ENCODE data around the gene SP110. TPM values are rescaled to one million over a fixed set of nuclear protein-coding genes. Genes with fewer than 3 reads are reported as not detected.

SP110 gene
- total RNA-seq, 2 donors from 2014 or later = 10.8 to 11.6 TPM

DNA sequence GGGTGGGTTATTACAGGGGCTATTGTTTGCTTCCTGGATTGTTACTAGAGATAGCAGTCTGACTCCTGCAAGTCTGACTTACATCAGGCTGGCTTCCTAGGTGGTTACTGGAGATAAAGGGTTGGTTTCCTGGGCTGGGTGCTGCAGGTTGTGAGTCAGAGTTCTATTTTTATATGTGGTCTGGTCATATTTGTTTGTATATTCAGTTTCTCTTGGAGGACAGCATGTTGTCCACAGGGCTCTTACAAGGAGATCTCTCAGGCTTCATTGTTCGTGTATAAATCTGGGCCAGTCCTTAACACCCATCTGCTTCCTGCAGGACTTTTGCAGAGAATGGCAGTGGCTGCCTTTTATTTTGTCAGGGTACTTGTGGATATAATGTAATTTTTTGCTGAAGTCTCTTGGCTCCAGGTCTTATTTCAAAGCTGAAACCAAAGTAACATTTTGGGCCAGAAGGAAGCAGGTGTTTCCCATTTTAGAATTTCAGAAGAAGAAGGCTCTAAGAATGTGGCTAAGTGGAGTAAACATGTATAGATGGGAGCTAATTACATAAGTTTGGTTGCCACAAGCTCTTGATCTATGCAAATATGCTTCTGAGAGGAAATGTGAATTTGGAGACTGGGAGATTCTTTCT lies 85.2 kb downstream of the SP110 start:
- H3K4me3 ChIP-seq = no peak overlapping the region
- H3K36me3 ChIP-seq = no peaks in the 10 kb centered on the region
- H3K27me3 ChIP-seq = no peaks in the 10 kb centered on the region
- DNase-seq = no peak
- intact Hi-C loops (cut with DNase I) = no loop called here
- no peaks in the 10 kb centered on the region for H3K9me3 ChIP-seq
- no peaks in the 10 kb centered on the region for H3K4me1 ChIP-seq
- H3K27ac ChIP-seq = peak overlapping the region; percentile 27
- no peak overlapping the region for H3K9ac ChIP-seq (ENCODE audit: low read depth in 2 of 2, low read length in 2 of 2)
- TF ChIP-seq, protein P1, sequence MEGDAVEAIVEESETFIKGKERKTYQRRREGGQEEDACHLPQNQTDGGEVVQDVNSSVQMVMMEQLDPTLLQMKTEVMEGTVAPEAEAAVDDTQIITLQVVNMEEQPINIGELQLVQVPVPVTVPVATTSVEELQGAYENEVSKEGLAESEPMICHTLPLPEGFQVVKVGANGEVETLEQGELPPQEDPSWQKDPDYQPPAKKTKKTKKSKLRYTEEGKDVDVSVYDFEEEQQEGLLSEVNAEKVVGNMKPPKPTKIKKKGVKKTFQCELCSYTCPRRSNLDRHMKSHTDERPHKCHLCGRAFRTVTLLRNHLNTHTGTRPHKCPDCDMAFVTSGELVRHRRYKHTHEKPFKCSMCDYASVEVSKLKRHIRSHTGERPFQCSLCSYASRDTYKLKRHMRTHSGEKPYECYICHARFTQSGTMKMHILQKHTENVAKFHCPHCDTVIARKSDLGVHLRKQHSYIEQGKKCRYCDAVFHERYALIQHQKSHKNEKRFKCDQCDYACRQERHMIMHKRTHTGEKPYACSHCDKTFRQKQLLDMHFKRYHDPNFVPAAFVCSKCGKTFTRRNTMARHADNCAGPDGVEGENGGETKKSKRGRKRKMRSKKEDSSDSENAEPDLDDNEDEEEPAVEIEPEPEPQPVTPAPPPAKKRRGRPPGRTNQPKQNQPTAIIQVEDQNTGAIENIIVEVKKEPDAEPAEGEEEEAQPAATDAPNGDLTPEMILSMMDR (IDR thresholded peaks at IDR 0.05) = no peak

DNA sequence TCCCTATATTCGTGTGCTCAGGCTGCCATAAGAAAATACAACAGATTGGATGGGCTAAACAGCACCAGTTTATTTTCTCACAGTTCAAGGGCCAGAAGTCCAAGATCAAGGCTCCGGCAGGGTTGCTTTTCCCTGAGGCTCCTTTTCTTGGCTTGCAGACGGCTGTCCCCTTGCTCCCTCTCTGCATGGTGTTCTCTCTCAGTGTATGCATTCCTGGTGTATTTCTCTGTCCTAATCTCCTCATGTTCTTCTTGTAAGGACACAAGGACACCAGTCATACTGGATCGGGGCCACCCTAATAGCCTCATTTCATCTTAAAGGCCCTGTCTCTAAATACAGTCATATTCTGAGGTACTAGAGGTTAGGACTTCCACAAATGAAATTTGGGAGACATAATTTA lies 88.4 kb downstream of the SP110 start:
- H3K4me1 ChIP-seq = no peaks in the 10 kb centered on the region
- H3K9ac ChIP-seq (ENCODE audit: low read depth in 2 of 2, low read length in 2 of 2) = no peak overlapping the region
- intact Hi-C loops (cut with DNase I) = no loop called here
- H3K36me3 ChIP-seq = no peaks in the 10 kb centered on the region
- no peak overlapping the region for H3K4me3 ChIP-seq
- H3K9me3 ChIP-seq = no peaks in the 10 kb centered on the region
- H3K27me3 ChIP-seq = no peaks in the 10 kb centered on the region
- DNase-seq = no peak
- peak overlapping the region; percentile 11 for H3K27ac ChIP-seq
- TF ChIP-seq, protein P1 (IDR thresholded peaks at IDR 0.05) = no peak

DNA sequence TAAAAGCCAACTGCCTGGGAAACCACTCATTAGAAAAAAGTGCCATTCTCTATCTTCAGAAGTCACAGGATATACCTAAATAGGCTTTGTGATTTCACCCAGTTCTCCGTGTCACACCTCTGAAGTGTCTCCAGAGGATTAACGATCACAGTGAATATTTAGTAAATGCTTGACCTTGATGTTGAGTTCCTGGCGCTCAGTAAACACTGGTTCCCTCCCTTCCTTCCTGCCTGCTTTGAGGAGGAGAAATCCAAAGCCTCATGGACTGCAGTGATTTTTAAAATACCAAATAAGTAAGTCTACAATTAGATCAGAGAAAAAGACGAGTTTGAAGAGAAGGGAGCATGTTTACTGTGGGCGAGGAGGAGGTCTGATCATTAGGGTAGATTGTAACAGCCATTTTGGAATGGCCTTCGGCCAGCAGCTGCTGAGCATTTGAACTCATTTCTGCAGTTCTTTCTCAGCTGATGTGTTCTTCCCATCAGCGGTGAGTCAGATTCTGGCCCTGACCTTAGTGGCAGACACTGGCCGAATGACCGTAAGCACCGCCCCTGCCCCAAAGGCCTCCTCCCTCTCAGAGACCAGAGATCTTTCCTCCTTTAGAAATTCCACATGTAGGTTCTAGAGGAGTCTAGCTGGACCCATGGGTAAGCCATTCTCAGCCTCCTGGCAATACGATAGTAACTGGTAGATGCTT lies 89.0 kb downstream of the SP110 start:
- TF ChIP-seq, protein P1 (IDR thresholded peaks at IDR 0.05) = no peak
- intact Hi-C loops (cut with DNase I) = no loop called here
- Histone ChIP-seq H3K9ac (ENCODE audit: low read depth in 2 of 2, low read length in 2 of 2) (no peak overlapping the region), H3K9me3 (no peaks in the 10 kb centered on the region), H3K4me3 (no peak overlapping the region), H3K36me3 (no peaks in the 10 kb centered on the region), H3K27me3 (no peaks in the 10 kb centered on the region), H3K4me1 (no peaks in the 10 kb centered on the region), H3K27ac (peak overlapping the region; percentile 11)
- peak; percentile 38 for DNase-seq

DNA sequence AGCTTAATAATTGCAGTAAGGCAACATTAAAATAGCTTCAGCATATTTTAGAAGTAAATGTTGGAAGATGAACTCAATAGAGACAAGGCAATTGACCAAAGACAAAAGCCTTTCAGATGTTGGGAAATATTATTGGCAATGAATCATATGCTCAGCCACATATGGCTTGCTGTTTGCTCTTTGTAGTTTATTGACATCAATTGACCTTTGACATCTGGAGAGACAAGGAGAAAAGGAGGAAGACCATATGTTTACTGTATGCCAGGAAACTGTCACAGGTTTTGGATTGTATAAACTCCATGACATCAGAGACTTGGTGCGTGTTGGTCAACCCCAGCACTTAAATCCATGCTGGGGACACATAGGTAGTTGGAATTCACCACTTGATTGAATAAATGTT lies 90.4 kb downstream of the SP110 start:
- Histone ChIP-seq H3K9ac (ENCODE audit: low read depth in 2 of 2, low read length in 2 of 2) (no peak overlapping the region), H3K9me3 (no peaks in the 10 kb centered on the region), H3K27ac (peak overlapping the region; percentile 58), H3K4me3 (no peak overlapping the region), H3K4me1 (no peaks in the 10 kb centered on the region), H3K27me3 (no peaks in the 10 kb centered on the region), H3K36me3 (no peaks in the 10 kb centered on the region)
- intact Hi-C loops (cut with DNase I) = no loop called here
- TF ChIP-seq, protein P1 (IDR thresholded peaks at IDR 0.05) = no peak
- DNase-seq = no peak

DNA sequence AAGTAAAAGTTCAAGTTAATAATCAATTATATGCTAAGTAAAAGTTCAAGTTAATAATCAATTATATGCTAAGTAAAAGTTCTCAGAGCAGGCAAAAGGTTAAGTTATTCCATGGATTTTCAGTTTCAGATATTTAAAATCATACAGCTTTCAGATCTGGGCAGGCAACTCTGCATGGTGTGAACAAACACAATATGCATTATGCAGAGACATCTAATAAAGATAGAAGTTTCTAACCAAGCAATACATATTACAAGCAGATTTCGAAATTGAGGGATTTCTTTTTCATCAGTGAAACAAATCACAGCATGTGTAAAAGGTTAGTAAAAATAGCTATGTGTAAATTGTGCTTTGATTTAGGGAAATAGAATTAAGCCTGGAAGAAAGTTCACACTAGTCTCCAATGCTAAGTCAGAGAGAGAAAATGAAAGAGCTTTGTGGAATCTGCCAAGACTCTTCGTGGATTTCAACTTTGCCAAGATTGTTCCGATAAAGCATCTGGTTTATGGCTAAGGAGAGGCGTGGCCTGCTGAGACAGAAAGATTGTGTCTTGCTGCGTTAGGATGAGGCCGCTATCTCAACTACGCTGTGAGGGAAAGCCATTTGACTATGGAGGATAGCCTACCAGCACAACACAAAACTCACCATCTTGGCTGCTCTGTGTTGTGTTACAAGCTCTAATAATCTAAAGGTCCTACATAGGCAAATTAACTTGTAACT lies 91.0 kb downstream of the SP110 start:
- no peaks in the 10 kb centered on the region for H3K4me1 ChIP-seq
- H3K27ac ChIP-seq = peak overlapping the region; percentile 58
- TF ChIP-seq, protein P1 (IDR thresholded peaks at IDR 0.05) = no peak
- no peak overlapping the region for H3K9ac ChIP-seq (ENCODE audit: low read depth in 2 of 2, low read length in 2 of 2)
- no peaks in the 10 kb centered on the region for H3K27me3 ChIP-seq
- H3K9me3 ChIP-seq = no peaks in the 10 kb centered on the region
- no peak overlapping the region for H3K4me3 ChIP-seq
- DNase-seq = peak; percentile 36
- H3K36me3 ChIP-seq = no peaks in the 10 kb centered on the region
- intact Hi-C loops (cut with DNase I) = no loop called here

All from colonic mucosa (tissue), 4 donors.